Neuronal stem cell (in vitro differentiated cells): ENCODE results near the gene CHRM2.

ENCODE experiments used
- DNase-seq: peaks from one replicate; pipeline ENCODE4 v3.0.0-alpha.2; 2013; ENCODE audit warnings: low spot score
- H2AFZ ChIP-seq: one replicate; pipeline ENCODE4 v1.6.1; 2013; ENCODE audit warnings: mild to moderate bottlenecking, low read length, inconsistent platforms
- H2AK5ac ChIP-seq: 2 replicates; pipeline ENCODE4 v1.6.1; 2013; ENCODE audit warnings: low read depth, mild to moderate bottlenecking, inconsistent platforms, low read length, moderate library complexity, mixed read lengths
- H2BK120ac ChIP-seq: 2 replicates; pipeline ENCODE4 v1.6.1; 2013; ENCODE audit warnings: low read depth, mild to moderate bottlenecking, inconsistent platforms, low read length, moderate library complexity, mixed read lengths
- H2BK12ac ChIP-seq: one replicate; pipeline ENCODE4 v1.6.1; 2013; ENCODE audit warnings: low read length, inconsistent platforms
- H2BK15ac ChIP-seq: 2 replicates; pipeline ENCODE4 v1.6.1; 2013; ENCODE audit warnings: mild to moderate bottlenecking, low read length, inconsistent platforms, mixed read lengths
- H2BK5ac ChIP-seq: one replicate; pipeline ENCODE4 v1.6.1; 2013; ENCODE audit warnings: inconsistent platforms, mild to moderate bottlenecking, low read length, moderate library complexity
- H3K14ac ChIP-seq: one replicate; pipeline ENCODE4 v1.6.1; 2013; ENCODE audit warnings: low read length, inconsistent platforms
- H3K18ac ChIP-seq: 2 replicates; pipeline ENCODE4 v1.6.1; 2013; ENCODE audit warnings: low read length, inconsistent platforms
- H3K23ac ChIP-seq: 2 replicates; pipeline ENCODE4 v1.6.1; 2013; ENCODE audit warnings: low read depth, mild to moderate bottlenecking, mixed read lengths, low read length, inconsistent platforms; ENCODE audit not compliant: poor library complexity
- H3K27ac ChIP-seq: replicated peaks from 3 replicates; pipeline ENCODE4 v1.5.1; 2013; ENCODE audit warnings: low read length, inconsistent platforms
- H3K27me3 ChIP-seq, 3 experiments: 2 replicates each; pipeline ENCODE4 v1.6.1; 2013; ENCODE audit warnings: low read length in 3 of 3, mild to moderate bottlenecking in 2 of 3, inconsistent platforms in 1 of 3, low read depth in 1 of 3, mixed read lengths in 1 of 3, moderate library complexity in 1 of 3; ENCODE audit not compliant: control insufficient read depth in 3 of 3, insufficient read depth in 3 of 3
- H3K36me3 ChIP-seq, 2 donors: replicated peaks in 1 of 2; 2 replicates each; pipeline ENCODE4 v1.6.1; 2013; ENCODE audit warnings: low read length in 2 of 2; ENCODE audit not compliant: control insufficient read depth in 2 of 2, insufficient read depth in 2 of 2
- H3K4ac ChIP-seq: 2 replicates; pipeline ENCODE4 v1.6.1; 2013; ENCODE audit warnings: inconsistent platforms, mild to moderate bottlenecking, low read length, moderate library complexity
- H3K4me1 ChIP-seq, 2 donors: 1 replicate in 1 of 2; 2 replicates in 1 of 2; pipeline ENCODE4 v1.6.1; 2013; ENCODE audit warnings: low read length in 2 of 2, low read depth in 1 of 2; ENCODE audit not compliant: control insufficient read depth in 2 of 2, insufficient read depth in 1 of 2
- H3K4me2 ChIP-seq: one replicate; pipeline ENCODE4 v1.6.1; 2013; ENCODE audit warnings: mild to moderate bottlenecking, low read length, inconsistent platforms; ENCODE audit not compliant: insufficient read depth, poor library complexity, severe bottlenecking
- H3K4me3 ChIP-seq, 2 donors: 2 replicates each; pipeline ENCODE4 v1.5.1; 2013; ENCODE audit warnings: low read length in 2 of 2, mild to moderate bottlenecking in 2 of 2, inconsistent platforms in 1 of 2, moderate library complexity in 1 of 2
- H3K79me1 ChIP-seq: one replicate; pipeline ENCODE4 v1.6.1; 2013; ENCODE audit warnings: low read depth, mild to moderate bottlenecking, inconsistent platforms, low read length, moderate library complexity
- H3K9ac ChIP-seq: one replicate; pipeline ENCODE4 v1.6.1; 2013; ENCODE audit warnings: mild to moderate bottlenecking, low read depth, low read length, inconsistent platforms; ENCODE audit not compliant: poor library complexity
- H3K9me3 ChIP-seq, 2 donors: replicated peaks in 1 of 2; 2 replicates each; pipeline versions ENCODE3 to v1.6.1; 2013; ENCODE audit warnings: low read length in 2 of 2, mild to moderate bottlenecking in 2 of 2, inconsistent platforms in 1 of 2, low read depth in 1 of 2, mixed read lengths in 1 of 2, moderate library complexity in 1 of 2; ENCODE audit not compliant: control insufficient read depth in 2 of 2, insufficient read depth in 1 of 2
- H4K8ac ChIP-seq: one replicate; pipeline ENCODE4 v1.6.1; 2013; ENCODE audit warnings: low read depth, mild to moderate bottlenecking, inconsistent platforms, low read length, moderate library complexity
- H4K91ac ChIP-seq: one replicate; pipeline ENCODE4 v1.6.1; 2013; ENCODE audit warnings: low read length, low read depth, mild to moderate bottlenecking, inconsistent platforms; ENCODE audit not compliant: poor library complexity
- WGBS, 2 donors: extraction: QIAGEN DNeasy Blood & Tissue Kit; methylation state at CpG; one replicate each; pipeline ENCODE4 v1.1.7; 2013; ENCODE audit warnings: missing lambda C conversion rate in 2 of 2, mixed read lengths in 1 of 2; ENCODE audit not compliant: insufficient read length in 2 of 2, insufficient replicate concordance in 1 of 2; ENCODE audit errors: extremely low coverage in 2 of 2; 5-methylcytosine and 5-hydroxymethylcytosine counted together

Gene CHRM2

GRCh38 chr7:136956232-136956631 lies 87.8 kb downstream of the CHRM2 start:
- DNase-seq: no peak
- H3K4ac ChIP-seq: no peak overlapping the region
- no CpG with 5 or more reads among the region's 1 CpG for WGBS, 2 donors

GRCh38 chr7:136956671-136957070 lies 88.2 kb downstream of the CHRM2 start:
- no peak overlapping the region for H3K14ac ChIP-seq
- H2AK5ac ChIP-seq: no peak overlapping the region
- H3K4ac ChIP-seq: no peak overlapping the region
- no peak overlapping the region for H2BK120ac ChIP-seq
- H3K18ac ChIP-seq: no peak overlapping the region
- no peak overlapping the region for H2AFZ ChIP-seq
- H3K23ac ChIP-seq: no peak overlapping the region
- H3K9me3 ChIP-seq: no peaks in the 10 kb centered on the region
- no peak overlapping the region for H2BK15ac ChIP-seq
- no peak overlapping the region for H3K4me2 ChIP-seq
- no peak overlapping the region for H2BK12ac ChIP-seq
- H3K27ac ChIP-seq: no peak overlapping the region
- no peak overlapping the region for H3K9ac ChIP-seq
- H3K4me3 ChIP-seq: no peak overlapping the region
- DNase-seq: no peak
- no peaks in the 10 kb centered on the region for H3K4me1 ChIP-seq
- H3K27me3 ChIP-seq: no peaks in the 10 kb centered on the region
- no peak overlapping the region for H4K8ac ChIP-seq
- H3K79me1 ChIP-seq: no peaks in the 10 kb centered on the region
- H3K36me3 ChIP-seq: no peaks in the 10 kb centered on the region
- no peak overlapping the region for H4K91ac ChIP-seq
- H2BK5ac ChIP-seq: no peak overlapping the region
- WGBS, 2 donors: no CpG with 5 or more reads among the region's 3 CpGs

More at GRCh38 chr7:136956232-136956631, 87.8 kb downstream of the CHRM2 start:
- Histone ChIP-seq H3K18ac (no peak overlapping the region), H4K8ac (no peak overlapping the region), H3K23ac (no peak overlapping the region), H4K91ac (no peak overlapping the region), H3K27me3 (no peaks in the 10 kb centered on the region), H2AK5ac (no peak overlapping the region), H2BK5ac (no peak overlapping the region), H2BK120ac (no peak overlapping the region), H3K27ac (no peak overlapping the region), H3K9me3 (no peaks in the 10 kb centered on the region), H3K9ac (no peak overlapping the region), H2AFZ (no peak overlapping the region), H3K4me1 (no peaks in the 10 kb centered on the region), H3K4me2 (no peak overlapping the region), H2BK15ac (no peak overlapping the region), H3K14ac (no peak overlapping the region), H3K36me3 (no peaks in the 10 kb centered on the region), H3K4me3 (no peak overlapping the region), H2BK12ac (no peak overlapping the region), H3K79me1 (no peaks in the 10 kb centered on the region)

GRCh38 chr7:136957391-136957790 lies 88.9 kb downstream of the CHRM2 start:
- Histone ChIP-seq H3K79me1 (peaks cover 2% of the 10 kb centered on the region), H2BK15ac (no peak overlapping the region), H4K8ac (no peak overlapping the region), H2AFZ (no peak overlapping the region), H4K91ac (no peak overlapping the region), H3K4me2 (no peak overlapping the region), H3K27me3 (no peaks in the 10 kb centered on the region), H3K18ac (no peak overlapping the region), H2BK12ac (no peak overlapping the region), H2AK5ac (no peak overlapping the region), H3K4me1 (no peaks in the 10 kb centered on the region), H3K4ac (no peak overlapping the region), H2BK120ac (no peak overlapping the region), H2BK5ac (no peak overlapping the region), H3K23ac (no peak overlapping the region), H3K27ac (no peak overlapping the region), H3K14ac (no peak overlapping the region), H3K4me3 (no peak overlapping the region), H3K9ac (no peak overlapping the region), H3K9me3 (no peaks in the 10 kb centered on the region), H3K36me3 (no peaks in the 10 kb centered on the region)
- DNase-seq: no peak
- WGBS, 2 donors: no CpG with 5 or more reads among the region's 2 CpGs

- no peak for DNase-seq
- H3K36me3 ChIP-seq: no peaks in the 10 kb centered on the region
- no peak overlapping the region for H4K91ac ChIP-seq
- H4K8ac ChIP-seq: no peak overlapping the region
- H3K27ac ChIP-seq: no peak overlapping the region
- H3K4me3 ChIP-seq: no peak overlapping the region
- H3K27me3 ChIP-seq: no peaks in the 10 kb centered on the region
- H3K4me1 ChIP-seq: no peaks in the 10 kb centered on the region
- H2BK5ac ChIP-seq: no peak overlapping the region
- no CpG with 5 or more reads among the region's 2 CpGs for WGBS, 2 donors
- H2BK120ac ChIP-seq: no peak overlapping the region
- H3K4me2 ChIP-seq: no peak overlapping the region
- H3K79me1 ChIP-seq: peaks cover 2% of the 10 kb centered on the region
- no peak overlapping the region for H3K14ac ChIP-seq
- no peak overlapping the region for H2BK12ac ChIP-seq
- H2BK15ac ChIP-seq: no peak overlapping the region
- no peaks in the 10 kb centered on the region for H3K9me3 ChIP-seq
- no peak overlapping the region for H3K23ac ChIP-seq
- H2AK5ac ChIP-seq: no peak overlapping the region
- no peak overlapping the region for H3K9ac ChIP-seq
- no peak overlapping the region for H3K18ac ChIP-seq
- H3K4ac ChIP-seq: no peak overlapping the region
- no peak overlapping the region for H2AFZ ChIP-seq
Observed at GRCh38 chr7:136958016-136958415, 89.6 kb downstream of the CHRM2 start.
